ENCODE data around the gene NKAIN1.

DNA sequence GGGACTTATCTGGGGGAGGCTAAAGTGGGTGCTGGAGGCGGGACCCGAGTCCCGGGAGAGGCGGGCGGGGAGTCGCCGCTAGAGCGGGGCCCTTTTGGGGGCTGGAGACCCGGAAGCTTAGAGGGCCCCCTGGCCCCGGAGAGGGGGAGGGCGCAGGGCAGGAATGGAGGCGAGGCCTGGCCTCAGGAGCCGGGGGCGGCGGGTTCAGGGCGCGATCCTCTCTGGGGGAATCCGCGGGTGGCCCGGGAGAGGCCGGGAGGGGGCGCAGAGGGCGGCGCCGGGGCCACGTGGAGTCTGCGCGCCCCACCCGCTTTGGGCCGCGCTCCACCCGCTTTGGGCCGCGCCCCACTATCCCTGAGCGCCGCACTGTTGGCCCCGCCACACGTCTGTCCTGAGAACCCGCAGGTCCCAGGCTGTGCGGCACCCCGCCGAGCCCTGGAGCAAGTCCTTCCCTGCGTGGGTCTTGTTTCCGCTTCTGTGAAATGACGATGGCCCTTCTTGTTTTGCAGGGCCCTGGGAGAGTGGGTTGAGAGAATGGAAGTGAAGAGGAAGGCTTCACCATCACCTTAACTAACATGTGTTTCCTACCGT lies 84.4 kb downstream of the NKAIN1 start:
- TF ChIP-seq, protein P1, sequence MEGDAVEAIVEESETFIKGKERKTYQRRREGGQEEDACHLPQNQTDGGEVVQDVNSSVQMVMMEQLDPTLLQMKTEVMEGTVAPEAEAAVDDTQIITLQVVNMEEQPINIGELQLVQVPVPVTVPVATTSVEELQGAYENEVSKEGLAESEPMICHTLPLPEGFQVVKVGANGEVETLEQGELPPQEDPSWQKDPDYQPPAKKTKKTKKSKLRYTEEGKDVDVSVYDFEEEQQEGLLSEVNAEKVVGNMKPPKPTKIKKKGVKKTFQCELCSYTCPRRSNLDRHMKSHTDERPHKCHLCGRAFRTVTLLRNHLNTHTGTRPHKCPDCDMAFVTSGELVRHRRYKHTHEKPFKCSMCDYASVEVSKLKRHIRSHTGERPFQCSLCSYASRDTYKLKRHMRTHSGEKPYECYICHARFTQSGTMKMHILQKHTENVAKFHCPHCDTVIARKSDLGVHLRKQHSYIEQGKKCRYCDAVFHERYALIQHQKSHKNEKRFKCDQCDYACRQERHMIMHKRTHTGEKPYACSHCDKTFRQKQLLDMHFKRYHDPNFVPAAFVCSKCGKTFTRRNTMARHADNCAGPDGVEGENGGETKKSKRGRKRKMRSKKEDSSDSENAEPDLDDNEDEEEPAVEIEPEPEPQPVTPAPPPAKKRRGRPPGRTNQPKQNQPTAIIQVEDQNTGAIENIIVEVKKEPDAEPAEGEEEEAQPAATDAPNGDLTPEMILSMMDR (IDR thresholded peaks at IDR 0.05 in 2 of 3, conservative IDR thresholded peaks at IDR 0.05 in 1 of 3; ENCODE audit: borderline replicate concordance in 1 of 3, insufficient read depth in 1 of 3, low read depth in 2 of 3, low read length in 2 of 3), result peak in 2 of 3 experiments; percentile 24 to 27; a peak in 1 of 6 replicates
- TF ChIP-seq RAD21 (IDR thresholded peaks at IDR 0.05; ENCODE audit: low read depth) (no peak), EZH2 (IDR thresholded peaks at IDR 0.05) (no peak), POLR2A (IDR thresholded peaks at IDR 0.05; ENCODE audit: borderline replicate concordance, extremely low read depth, insufficient read depth, insufficient read length) (no peak), POLR2AphosphoS5 (IDR thresholded peaks at IDR 0.05; ENCODE audit: low read depth, low read length) (peak; percentile 74), TCF7L2 (IDR thresholded peaks at IDR 0.05; ENCODE audit: borderline replicate concordance, extremely low read depth, insufficient read depth, insufficient read length) (no peak)
